ENCODE results near the gene FASTKD1.
A peak's percentile ranks its signal among the peaks of the same experiment; 100 is the strongest.
"Not testable (repeated sequence)": the region's sequence is repeated elsewhere in the genome, so short reads cannot be mapped to it uniquely, and the experiment has no call there.

FASTKD1 gene

GRCh38 chr2:169569948-169570347, 3.7 kb downstream of the FASTKD1 start:
- DNase-seq: no peak

DNA sequence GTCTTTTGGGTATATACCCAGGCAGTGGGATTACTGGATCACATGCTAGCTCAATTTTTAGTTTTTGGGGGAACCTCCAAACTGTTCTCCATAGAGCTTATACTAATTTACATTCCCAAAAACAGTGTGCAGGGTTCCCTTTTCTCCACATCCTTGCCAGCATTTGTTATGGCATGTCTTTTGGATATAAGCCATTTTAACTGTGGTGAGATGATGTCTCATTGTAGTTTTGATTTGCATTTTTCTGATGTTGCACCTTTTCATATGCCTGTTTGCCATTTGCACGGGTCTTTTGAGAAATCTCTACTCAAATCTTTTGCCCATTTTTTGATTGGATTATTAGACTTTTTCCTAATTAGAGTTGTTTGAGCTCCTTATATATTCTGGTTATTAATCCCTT, 8.0 kb downstream of the FASTKD1 start:
- no peak for DNase-seq

- DNase-seq: no peak
Measured at GRCh38 chr2:169562519-169562918, 11.1 kb downstream of the FASTKD1 start.

DNA sequence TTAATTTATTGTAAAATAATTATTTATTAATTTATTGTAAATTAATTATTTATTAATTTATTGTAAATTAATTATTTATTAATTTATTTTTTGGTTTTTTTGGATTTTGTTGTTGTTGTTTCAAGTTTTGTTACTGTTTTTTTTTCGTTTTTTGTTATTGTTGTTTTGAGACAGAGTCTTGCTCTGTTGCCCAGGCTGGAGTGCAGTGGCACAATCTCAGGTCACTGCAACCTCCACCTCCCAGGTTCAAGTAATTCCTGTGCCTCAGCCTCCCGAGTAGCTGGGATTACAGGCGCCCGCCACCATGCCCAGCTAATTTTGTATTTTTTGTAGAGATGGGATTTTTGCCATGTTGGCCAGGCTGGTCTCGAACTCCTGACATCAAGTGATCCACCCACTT, 11.6 kb downstream of the FASTKD1 start:
- not testable (repeated sequence) for DNase-seq

- DNase-seq: no peak
Measured at GRCh38 chr2:169561364-169561763, 12.3 kb downstream of the FASTKD1 start.

DNA sequence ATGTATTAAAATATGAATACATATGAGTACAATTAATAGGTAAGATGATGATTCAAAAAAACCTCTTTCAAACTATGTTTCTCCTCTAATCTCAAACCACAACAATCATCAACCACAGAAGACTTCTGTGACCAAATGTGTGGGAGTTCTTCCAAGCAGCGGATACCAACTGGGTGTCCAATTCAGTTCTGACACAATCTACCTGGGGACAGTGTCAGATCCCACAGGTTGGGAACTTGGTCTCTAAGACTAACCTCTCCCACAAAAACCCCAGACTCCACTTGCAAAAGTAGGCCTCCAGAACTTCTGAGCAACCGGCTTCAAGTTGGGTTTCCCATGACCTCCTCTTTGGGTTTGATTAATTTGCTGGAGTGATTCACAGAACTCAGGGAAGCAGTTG, 26.9 kb downstream of the FASTKD1 start:
- DNase-seq: no peak

- DNase-seq: no peak
Measured at GRCh38 chr2:169542433-169542832, 31.2 kb downstream of the FASTKD1 start.

- DNase-seq: no peak
Measured at GRCh38 chr2:169540146-169540545, 33.5 kb downstream of the FASTKD1 start.

- not testable (repeated sequence) for DNase-seq
Measured at GRCh38 chr2:169539460-169539859, 34.2 kb downstream of the FASTKD1 start.

GRCh38 chr2:169528271-169528701, 45.4 kb downstream of the FASTKD1 start:
- peak; percentile 77 for DNase-seq

GRCh38 chr2:169526451-169526850, 47.2 kb downstream of the FASTKD1 start:
- no peak for DNase-seq

- no peak for DNase-seq
Measured at GRCh38 chr2:169525434-169525833, 48.2 kb downstream of the FASTKD1 start.

- no peak for DNase-seq
Measured at GRCh38 chr2:169523681-169524080, 50.0 kb downstream of the FASTKD1 start.

DNA sequence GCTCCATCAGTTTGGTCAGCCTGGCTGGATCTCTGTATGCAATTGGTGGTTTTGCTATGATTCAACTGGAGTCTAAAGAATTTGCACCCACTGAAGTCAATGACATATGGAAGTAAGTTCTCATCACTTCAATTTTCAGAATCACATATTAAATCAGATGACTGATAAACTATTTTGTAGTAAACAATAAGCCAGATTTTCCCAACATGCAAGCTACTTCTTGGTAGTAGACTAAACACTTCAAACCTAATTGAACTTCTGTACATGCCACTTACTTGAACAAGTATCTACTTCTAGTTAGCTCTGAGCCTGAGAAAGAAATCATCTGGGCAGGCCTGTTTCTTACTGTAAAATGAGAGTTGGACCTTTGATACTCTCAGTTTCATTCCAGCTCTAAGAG, 52.8 kb downstream of the FASTKD1 start:
- DNase-seq: no peak

DNA sequence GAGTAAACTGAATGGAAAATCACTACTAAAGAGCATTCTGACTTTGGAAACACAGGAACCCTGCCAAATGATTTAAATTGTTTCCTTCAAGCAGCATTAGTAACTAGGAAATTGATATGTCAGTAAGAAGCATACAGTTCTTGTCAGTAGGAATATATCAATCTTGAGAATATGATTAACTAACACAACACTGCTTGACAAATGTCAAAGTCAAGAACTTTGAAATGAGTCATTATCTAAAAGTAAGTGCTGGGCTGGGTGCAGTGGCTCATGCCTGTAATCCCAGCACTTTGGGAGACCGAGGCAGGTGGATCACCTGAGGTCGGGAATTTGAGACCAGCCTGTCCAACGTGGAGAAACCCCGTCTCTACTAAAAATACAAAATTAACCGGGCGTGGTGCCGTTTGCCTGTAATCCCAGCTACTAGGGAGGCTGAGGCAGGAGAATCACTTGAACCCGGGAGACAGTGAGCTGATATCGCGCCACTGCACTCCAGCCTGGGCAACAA, 57.1 kb downstream of the FASTKD1 start:
- DNase-seq: not testable (repeated sequence)

DNA sequence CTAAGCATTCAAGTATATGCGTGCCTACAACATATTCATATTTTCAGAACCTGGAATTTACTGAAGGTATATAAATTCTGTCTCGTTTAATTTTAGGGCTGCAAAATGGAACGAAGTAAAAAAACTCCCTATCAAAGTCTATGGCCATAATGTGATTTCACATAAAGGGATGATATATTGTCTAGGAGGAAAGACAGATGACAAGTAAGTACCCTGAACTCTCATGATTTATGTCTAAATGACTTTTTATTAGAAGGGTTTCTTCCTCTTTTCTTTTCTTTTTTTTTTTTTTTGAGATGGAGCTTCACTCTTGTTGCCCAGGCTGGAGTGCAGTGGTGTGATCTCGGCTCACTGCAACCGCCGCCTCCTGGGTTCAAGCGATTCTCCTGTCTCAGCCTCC, 58.9 kb downstream of the FASTKD1 start:
- not testable (repeated sequence) for DNase-seq

DNA sequence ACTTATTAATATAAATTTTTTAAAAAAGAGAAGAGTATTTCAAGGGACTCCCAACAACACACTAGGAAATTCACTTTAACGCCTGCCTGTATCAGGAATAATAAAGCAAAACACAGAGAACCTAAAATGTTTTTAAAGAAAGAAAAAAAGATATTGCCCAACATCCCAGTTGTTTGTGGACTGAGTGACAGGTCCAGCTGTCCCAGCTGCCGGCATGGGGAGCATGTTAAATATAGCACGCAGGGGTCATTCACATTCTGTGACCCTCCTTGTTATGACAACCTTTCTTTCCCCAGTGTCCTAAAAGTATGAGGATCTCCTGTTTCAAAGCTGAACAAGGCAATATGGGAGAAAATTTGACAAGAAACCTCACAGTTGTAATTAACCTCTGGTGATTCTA, 59.7 kb downstream of the FASTKD1 start:
- no peak for DNase-seq

GRCh38 chr2:169513094-169513493, 60.6 kb downstream of the FASTKD1 start:
- no peak for DNase-seq

- no peak for DNase-seq
Measured at GRCh38 chr2:169512525-169512924, 61.1 kb downstream of the FASTKD1 start.

GRCh38 chr2:169511818-169512217, 61.8 kb downstream of the FASTKD1 start:
- DNase-seq: no peak

DNA sequence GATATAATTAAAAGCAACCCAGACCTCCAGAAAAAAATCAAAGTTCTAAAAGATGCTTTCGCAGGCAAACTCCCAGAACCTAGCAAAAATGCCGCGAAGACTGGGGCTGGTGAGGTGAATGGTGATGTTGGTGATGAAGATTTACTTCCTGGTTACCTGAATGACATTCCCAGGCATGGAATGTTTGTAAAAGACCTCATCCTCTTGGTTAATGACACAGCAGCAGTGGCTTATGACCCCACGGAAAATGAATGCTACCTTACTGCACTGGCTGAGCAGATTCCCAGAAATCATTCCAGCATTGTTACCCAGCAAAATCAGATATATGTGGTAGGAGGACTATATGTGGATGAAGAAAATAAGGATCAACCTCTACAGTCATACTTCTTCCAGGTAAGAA, 63.2 kb downstream of the FASTKD1 start:
- DNase-seq: no peak

DNA sequence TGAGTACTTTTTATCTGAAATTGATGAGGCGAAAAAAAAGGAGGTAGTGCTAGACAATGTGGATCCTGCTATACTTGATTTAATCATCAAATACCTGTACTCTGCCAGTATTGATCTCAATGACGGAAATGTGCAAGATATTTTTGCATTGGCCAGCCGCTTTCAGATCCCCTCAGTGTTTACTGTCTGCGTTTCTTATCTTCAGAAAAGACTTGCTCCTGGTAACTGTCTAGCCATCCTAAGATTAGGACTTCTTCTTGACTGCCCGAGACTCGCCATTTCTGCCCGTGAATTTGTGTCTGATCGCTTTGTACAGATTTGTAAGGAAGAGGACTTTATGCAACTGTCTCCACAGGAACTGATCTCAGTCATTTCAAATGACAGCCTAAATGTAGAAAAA, 63.7 kb downstream of the FASTKD1 start:
- no peak for DNase-seq

DNA sequence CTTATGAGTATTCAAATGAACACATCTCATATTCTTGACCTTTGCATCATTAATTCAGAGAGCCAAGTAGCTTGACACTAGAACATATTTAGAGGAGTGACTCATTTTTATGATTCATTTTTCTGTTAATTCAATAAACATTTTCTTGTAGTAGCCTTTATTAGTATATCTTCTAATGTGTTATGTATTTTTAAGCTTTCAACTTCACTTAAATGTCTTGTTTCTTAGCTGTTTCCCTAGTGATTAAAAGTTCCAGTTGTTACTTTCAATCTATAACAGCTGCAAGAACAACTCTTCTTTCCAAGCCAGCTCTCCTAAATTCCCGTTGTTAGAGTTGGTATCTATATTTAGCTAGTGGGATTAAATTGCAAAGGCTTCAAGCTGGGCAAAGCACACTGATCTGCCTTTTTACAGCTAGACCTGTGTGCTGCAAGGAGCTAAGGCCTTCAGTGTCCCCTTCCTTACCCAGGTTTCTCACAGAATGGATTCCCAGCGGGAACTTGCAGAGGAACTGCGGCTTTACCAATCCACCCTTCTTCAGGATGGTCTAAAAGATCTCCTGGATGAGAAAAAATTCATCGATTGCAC, 64.3 kb downstream of the FASTKD1 start, which contains the start of gene KLHL41:
Gene KLHL41, plus strand, starts transcription at position 405 of the 588 bp plus-strand sequence. Its CDS starts 77 bp downstream, at position 482.
- no peak for DNase-seq

- DNase-seq: no peak
Measured at GRCh38 chr2:169507698-169508097, 66.0 kb downstream of the FASTKD1 start.

DNA sequence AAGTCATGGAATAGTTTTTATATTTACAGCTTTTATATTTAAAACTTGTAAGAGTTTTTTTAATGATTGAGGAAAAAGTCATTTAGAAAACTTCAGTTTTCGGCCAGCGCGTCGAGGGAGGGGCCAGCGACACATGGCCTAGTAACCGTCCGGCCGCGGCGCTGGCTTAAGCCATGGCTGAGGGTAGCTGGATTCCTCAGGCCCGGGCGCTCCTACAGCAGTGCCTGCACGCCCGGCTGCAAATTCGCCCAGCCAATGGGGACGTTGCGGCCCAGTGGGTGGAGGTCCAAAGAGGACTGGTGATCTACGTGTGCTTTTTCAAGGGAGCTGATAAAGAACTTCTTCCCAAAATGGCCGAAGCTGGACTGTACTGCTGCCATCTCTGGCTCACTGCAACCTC, 69.0 kb downstream of the FASTKD1 start:
- DNase-seq: no peak
